HEK293 (cell line): ENCODE results near the gene SOX9.

ENCODE experiments used
- EGR2 ChIP-seq: fragments of 450-650 bp; formaldehyde crosslinking; IDR thresholded peaks from 2 replicates; pipeline ENCODE4 v1.5.1; 2016; ENCODE audit warnings: low read depth, missing biosample characterization, missing genetic modification characterization
- OSR2 ChIP-seq: fragments of 450-650 bp; formaldehyde crosslinking; IDR thresholded peaks from 2 replicates; pipeline ENCODE4 v1.5.1; 2016; ENCODE audit warnings: missing biosample characterization, missing genetic modification characterization
- PRDM4 ChIP-seq: fragments of 450-650 bp; formaldehyde crosslinking; IDR thresholded peaks from 2 replicates; pipeline ENCODE4 v1.5.1; 2017; ENCODE audit warnings: missing biosample characterization, missing genetic modification characterization
- REPIN1 ChIP-seq: fragments of 450-650 bp; formaldehyde crosslinking; IDR thresholded peaks from 2 replicates; pipeline ENCODE4 v1.5.1; 2017; ENCODE audit warnings: missing biosample characterization, missing genetic modification characterization, low read depth
- TRIM28 ChIP-seq: IDR thresholded peaks from 2 replicates; pipeline ENCODE4 v1.6.1; 2011; ENCODE audit warnings: low read length, control low read depth, borderline replicate concordance
- WT1 ChIP-seq: fragments of 450-650 bp; formaldehyde crosslinking; IDR thresholded peaks from 2 replicates; pipeline ENCODE4 v1.5.1; 2016; ENCODE audit warnings: missing biosample characterization, missing genetic modification characterization
- ZBTB1 ChIP-seq: fragments of 450-650 bp; formaldehyde crosslinking; IDR thresholded peaks from 2 replicates; pipeline ENCODE4 v1.5.1; 2016; ENCODE audit warnings: missing biosample characterization, missing genetic modification characterization
- ZFP69B ChIP-seq: fragments of 450-650 bp; formaldehyde crosslinking; IDR thresholded peaks from 2 replicates; pipeline ENCODE4 v1.5.1; 2016; ENCODE audit warnings: missing biosample characterization, missing genetic modification characterization
- ZNF169 ChIP-seq: fragments of 450-650 bp; formaldehyde crosslinking; IDR thresholded peaks from 2 replicates; pipeline ENCODE4 v1.5.1; 2016; ENCODE audit warnings: missing biosample characterization, missing genetic modification characterization
- ZNF211 ChIP-seq: fragments of 450-650 bp; formaldehyde crosslinking; IDR thresholded peaks from 2 replicates; pipeline ENCODE4 v1.5.1; 2016; ENCODE audit warnings: low read depth, missing biosample characterization, missing genetic modification characterization
- ZNF239 ChIP-seq: fragments of 450-650 bp; formaldehyde crosslinking; IDR thresholded peaks from 2 replicates; pipeline ENCODE4 v1.5.1; 2016; ENCODE audit warnings: missing biosample characterization, missing genetic modification characterization
- ZNF280D ChIP-seq: fragments of 450-650 bp; formaldehyde crosslinking; IDR thresholded peaks from 2 replicates; pipeline ENCODE4 v1.5.1; 2016; ENCODE audit warnings: missing biosample characterization, missing genetic modification characterization
- ZNF302 ChIP-seq: fragments of 450-650 bp; formaldehyde crosslinking; IDR thresholded peaks from 2 replicates; pipeline ENCODE4 v1.5.1; 2016; ENCODE audit warnings: missing biosample characterization, missing genetic modification characterization, low read depth
- ZNF341 ChIP-seq: fragments of 450-650 bp; formaldehyde crosslinking; IDR thresholded peaks from 2 replicates; pipeline ENCODE4; 2016; ENCODE audit warnings: low read depth, missing biosample characterization, missing genetic modification characterization
- ZNF394 ChIP-seq: fragments of 450-650 bp; formaldehyde crosslinking; IDR thresholded peaks from 2 replicates; pipeline ENCODE4 v1.5.1; 2016; ENCODE audit warnings: missing biosample characterization, missing genetic modification characterization, mild to moderate bottlenecking, moderate library complexity, borderline replicate concordance
- ZNF433 ChIP-seq: fragments of 450-650 bp; formaldehyde crosslinking; IDR thresholded peaks from 2 replicates; pipeline ENCODE4 v1.5.1; 2016; ENCODE audit warnings: missing biosample characterization, missing genetic modification characterization, low read depth
- ZNF571 ChIP-seq: fragments of 450-650 bp; formaldehyde crosslinking; IDR thresholded peaks from 2 replicates; pipeline ENCODE4 v1.5.0; 2017; ENCODE audit warnings: missing biosample characterization, missing genetic modification characterization
- ZNF580 ChIP-seq: fragments of 450-650 bp; formaldehyde crosslinking; IDR thresholded peaks from 2 replicates; pipeline ENCODE4 v1.5.1; 2016; ENCODE audit warnings: missing biosample characterization, missing genetic modification characterization
- ZNF626 ChIP-seq: fragments of 450-650 bp; sonication (Bioruptor Pico); formaldehyde crosslinking; IDR thresholded peaks from 2 replicates; pipeline ENCODE4 v1.5.1; 2018; ENCODE audit warnings: missing biosample characterization, missing genetic modification characterization, inconsistent platforms
- ZNF843 ChIP-seq: fragments of 450-650 bp; formaldehyde crosslinking; IDR thresholded peaks from 2 replicates; pipeline ENCODE4 v1.5.1; 2016; ENCODE audit warnings: missing biosample characterization, missing genetic modification characterization
- ZSCAN5A ChIP-seq: fragments of 450-650 bp; formaldehyde crosslinking; IDR thresholded peaks from 2 replicates; pipeline ENCODE4 v1.5.1; 2016; ENCODE audit warnings: missing biosample characterization, missing genetic modification characterization
- TF ChIP-seq, protein P1 (sequence below): fragments of 450-650 bp; formaldehyde crosslinking; IDR thresholded peaks from 2 replicates; pipeline ENCODE4 v1.5.1; 2016; ENCODE audit warnings: missing biosample characterization, missing genetic modification characterization
- TF ChIP-seq, protein P2 (sequence below): fragments of 450-650 bp; formaldehyde crosslinking; IDR thresholded peaks from 2 replicates; pipeline ENCODE4 v1.5.1; 2017; ENCODE audit warnings: missing biosample characterization, missing genetic modification characterization
- TF ChIP-seq, protein P3 (sequence below): fragments of 450-650 bp; IDR thresholded peaks from 2 replicates; pipeline ENCODE4 v1.5.1; 2018; ENCODE audit warnings: missing biosample characterization, mild to moderate bottlenecking, missing genetic modification characterization
- TF ChIP-seq, protein P4 (sequence below): fragments of 450-650 bp; formaldehyde crosslinking; IDR thresholded peaks from 2 replicates; pipeline ENCODE4 v1.5.1; 2016; ENCODE audit warnings: missing biosample characterization, missing genetic modification characterization

The SOX9 gene

GRCh38 chr17:72122010-72122764, 1.4 kb downstream of the SOX9 start (continued):
- TF ChIP-seq, protein P1, sequence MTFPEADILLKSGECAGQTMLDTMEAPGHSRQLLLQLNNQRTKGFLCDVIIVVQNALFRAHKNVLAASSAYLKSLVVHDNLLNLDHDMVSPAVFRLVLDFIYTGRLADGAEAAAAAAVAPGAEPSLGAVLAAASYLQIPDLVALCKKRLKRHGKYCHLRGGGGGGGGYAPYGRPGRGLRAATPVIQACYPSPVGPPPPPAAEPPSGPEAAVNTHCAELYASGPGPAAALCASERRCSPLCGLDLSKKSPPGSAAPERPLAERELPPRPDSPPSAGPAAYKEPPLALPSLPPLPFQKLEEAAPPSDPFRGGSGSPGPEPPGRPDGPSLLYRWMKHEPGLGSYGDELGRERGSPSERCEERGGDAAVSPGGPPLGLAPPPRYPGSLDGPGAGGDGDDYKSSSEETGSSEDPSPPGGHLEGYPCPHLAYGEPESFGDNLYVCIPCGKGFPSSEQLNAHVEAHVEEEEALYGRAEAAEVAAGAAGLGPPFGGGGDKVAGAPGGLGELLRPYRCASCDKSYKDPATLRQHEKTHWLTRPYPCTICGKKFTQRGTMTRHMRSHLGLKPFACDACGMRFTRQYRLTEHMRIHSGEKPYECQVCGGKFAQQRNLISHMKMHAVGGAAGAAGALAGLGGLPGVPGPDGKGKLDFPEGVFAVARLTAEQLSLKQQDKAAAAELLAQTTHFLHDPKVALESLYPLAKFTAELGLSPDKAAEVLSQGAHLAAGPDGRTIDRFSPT, result 0 out of 2 replicates have a peak, but pooled peaks have one; percentile 14
- TF ChIP-seq WT1 (peak; percentile 49), ZNF394 (tag by site-specific recombination) (no peak), ZNF280D (tag by site-specific recombination) (no peak), ZNF626 (tag by site-specific recombination) (no peak), ZNF433 (no peak), OSR2 (tag by site-specific recombination) (no peak), ZNF580 (tag by site-specific recombination) (0 out of 2 replicates have a peak, but pooled peaks have one; percentile 4), ZNF571 (tag by site-specific recombination) (no peak), REPIN1 (tag by site-specific recombination) (no peak), TRIM28 (no peak), ZNF302 (tag by site-specific recombination) (no peak), ZNF169 (no peak), PRDM4 (0 out of 2 replicates have a peak, but pooled peaks have one; percentile 18), ZBTB1 (no peak), ZNF843 (tag by site-specific recombination) (no peak), ZNF211 (tag by site-specific recombination) (no peak), ZFP69B (no peak), ZNF239 (tag by site-specific recombination) (no peak), ZNF341 (tag by site-specific recombination) (peak; percentile 92), ZSCAN5A (no peak), EGR2 (peak; percentile 97; the same call in 1 of the 2 replicates)
- TF ChIP-seq, protein P2, sequence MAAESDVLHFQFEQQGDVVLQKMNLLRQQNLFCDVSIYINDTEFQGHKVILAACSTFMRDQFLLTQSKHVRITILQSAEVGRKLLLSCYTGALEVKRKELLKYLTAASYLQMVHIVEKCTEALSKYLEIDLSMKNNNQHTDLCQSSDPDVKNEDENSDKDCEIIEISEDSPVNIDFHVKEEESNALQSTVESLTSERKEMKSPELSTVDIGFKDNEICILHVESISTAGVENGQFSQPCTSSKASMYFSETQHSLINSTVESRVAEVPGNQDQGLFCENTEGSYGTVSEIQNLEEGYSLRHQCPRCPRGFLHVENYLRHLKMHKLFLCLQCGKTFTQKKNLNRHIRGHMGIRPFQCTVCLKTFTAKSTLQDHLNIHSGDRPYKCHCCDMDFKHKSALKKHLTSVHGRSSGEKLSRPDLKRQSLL (tag by site-specific recombination), result no peak
- TF ChIP-seq, protein P3, sequence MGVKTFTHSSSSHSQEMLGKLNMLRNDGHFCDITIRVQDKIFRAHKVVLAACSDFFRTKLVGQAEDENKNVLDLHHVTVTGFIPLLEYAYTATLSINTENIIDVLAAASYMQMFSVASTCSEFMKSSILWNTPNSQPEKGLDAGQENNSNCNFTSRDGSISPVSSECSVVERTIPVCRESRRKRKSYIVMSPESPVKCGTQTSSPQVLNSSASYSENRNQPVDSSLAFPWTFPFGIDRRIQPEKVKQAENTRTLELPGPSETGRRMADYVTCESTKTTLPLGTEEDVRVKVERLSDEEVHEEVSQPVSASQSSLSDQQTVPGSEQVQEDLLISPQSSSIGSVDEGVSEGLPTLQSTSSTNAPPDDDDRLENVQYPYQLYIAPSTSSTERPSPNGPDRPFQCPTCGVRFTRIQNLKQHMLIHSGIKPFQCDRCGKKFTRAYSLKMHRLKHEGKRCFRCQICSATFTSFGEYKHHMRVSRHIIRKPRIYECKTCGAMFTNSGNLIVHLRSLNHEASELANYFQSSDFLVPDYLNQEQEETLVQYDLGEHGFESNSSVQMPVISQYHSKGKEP (tag by site-specific recombination), result no peak
- TF ChIP-seq, protein P4, sequence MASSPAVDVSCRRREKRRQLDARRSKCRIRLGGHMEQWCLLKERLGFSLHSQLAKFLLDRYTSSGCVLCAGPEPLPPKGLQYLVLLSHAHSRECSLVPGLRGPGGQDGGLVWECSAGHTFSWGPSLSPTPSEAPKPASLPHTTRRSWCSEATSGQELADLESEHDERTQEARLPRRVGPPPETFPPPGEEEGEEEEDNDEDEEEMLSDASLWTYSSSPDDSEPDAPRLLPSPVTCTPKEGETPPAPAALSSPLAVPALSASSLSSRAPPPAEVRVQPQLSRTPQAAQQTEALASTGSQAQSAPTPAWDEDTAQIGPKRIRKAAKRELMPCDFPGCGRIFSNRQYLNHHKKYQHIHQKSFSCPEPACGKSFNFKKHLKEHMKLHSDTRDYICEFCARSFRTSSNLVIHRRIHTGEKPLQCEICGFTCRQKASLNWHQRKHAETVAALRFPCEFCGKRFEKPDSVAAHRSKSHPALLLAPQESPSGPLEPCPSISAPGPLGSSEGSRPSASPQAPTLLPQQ, result no peak; the same call in 1 of the 2 replicates
